CD4-positive, alpha-beta T cell treated with Interleukin-17A for 1 hour (primary cell): ENCODE measurements around the gene SDHAF2.
A peak's percentile ranks its signal among the peaks of the same experiment; 100 is the strongest.
"Not testable (repeated sequence)": the region's sequence is repeated elsewhere in the genome, so short reads cannot be mapped to it uniquely, and the experiment has no call there.

ENCODE experiments used
- DNase-seq: peaks from one replicate; pipeline ENCODE4 v3.0.0-alpha.2; 2020

Gene SDHAF2

DNA sequence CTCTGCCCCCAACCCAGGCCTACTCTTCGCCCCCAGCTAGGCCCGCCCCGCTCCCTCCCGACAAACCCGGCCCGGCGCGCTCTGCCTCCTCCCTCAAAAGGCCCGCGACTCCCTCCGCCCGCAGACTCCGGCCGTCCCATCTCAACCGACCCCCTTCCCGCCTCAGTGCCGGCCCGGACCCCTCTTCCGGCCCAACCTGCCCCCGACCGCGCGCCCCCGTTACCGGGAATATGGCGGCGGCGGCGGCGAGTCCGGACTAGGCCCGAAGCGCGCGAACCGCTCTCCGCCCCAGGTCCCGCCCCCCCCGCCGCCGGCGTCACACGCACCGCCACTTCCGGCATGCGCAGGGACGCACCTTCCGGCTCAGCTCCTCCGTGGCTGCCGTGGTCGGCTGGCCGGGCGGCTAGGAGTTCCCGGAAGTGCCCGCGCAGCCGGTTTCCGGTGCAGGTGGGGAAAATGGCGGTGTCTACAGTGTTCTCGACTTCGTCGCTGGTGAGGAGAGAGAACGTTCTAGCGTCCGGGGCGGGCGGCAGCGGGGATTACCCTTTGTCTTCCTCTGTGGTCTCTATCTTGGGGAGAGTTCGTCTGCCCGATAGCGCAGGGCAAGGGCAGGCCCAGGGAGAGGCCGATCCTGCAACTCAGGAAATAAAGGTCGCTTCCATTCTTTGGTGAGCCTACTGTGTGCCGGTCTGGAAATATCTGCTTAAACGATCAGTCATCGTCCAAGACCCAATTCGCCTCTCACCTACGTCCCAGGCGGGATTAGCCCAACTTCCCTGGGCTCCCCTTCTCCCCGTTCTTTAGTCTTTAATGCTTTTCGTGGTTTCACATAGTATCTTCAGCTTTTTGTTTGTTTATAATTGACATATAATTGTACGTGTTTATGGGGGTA lies at the start of gene SDHAF2, which contains the start of gene CPSF7:
SDHAF2 (plus strand) TSS at position 434 of the 892 bp plus-strand sequence; CDS start at position 457, 23 bp downstream.
CPSF7 (minus strand) TSS at position 285 of the 892 bp plus-strand sequence. CDS start 740 bp downstream, outside the sequence.
- peak; percentile 97 for DNase-seq

DNA sequence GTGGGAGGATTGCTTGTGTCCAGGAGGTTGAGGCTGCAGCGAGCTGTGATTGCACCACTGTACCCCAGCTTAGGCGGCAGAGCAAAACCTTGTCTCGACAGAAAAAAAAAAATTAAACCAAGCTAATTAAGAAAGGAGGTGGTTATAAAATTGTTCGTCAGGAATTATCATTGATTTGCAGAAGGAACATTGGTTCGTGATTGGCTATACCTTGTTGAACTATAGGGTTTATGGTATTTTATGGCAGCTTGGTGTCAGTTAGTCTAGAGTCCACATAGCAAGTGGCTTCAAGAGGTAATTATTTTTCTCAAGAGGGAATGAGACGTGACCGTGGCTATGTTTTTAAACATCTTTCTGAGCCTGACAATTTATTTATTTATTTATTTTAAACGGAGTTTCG lies 49.0 kb upstream of the SDHAF2 start:
- DNase-seq: no peak

DNA sequence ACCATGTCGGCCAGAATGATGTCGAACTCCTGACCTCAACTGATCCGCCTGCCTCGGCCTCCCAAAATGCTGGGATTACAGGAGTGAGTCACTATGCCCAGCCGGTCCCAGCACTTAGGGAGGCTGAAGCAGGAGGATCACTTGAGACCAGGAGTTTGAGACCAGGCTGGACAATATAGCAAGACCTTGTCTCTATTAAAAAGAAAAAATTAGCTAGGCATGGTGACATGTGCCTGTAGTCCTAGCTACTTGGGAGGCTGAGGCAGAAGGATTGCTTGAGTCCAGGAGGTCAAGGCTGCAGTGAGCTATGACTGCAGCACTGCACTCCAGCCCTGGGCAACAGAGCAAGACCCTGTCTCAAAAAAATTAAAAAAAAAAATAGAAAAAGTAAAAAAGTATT lies 46.1 kb upstream of the SDHAF2 start:
- DNase-seq: not testable (repeated sequence)

DNA sequence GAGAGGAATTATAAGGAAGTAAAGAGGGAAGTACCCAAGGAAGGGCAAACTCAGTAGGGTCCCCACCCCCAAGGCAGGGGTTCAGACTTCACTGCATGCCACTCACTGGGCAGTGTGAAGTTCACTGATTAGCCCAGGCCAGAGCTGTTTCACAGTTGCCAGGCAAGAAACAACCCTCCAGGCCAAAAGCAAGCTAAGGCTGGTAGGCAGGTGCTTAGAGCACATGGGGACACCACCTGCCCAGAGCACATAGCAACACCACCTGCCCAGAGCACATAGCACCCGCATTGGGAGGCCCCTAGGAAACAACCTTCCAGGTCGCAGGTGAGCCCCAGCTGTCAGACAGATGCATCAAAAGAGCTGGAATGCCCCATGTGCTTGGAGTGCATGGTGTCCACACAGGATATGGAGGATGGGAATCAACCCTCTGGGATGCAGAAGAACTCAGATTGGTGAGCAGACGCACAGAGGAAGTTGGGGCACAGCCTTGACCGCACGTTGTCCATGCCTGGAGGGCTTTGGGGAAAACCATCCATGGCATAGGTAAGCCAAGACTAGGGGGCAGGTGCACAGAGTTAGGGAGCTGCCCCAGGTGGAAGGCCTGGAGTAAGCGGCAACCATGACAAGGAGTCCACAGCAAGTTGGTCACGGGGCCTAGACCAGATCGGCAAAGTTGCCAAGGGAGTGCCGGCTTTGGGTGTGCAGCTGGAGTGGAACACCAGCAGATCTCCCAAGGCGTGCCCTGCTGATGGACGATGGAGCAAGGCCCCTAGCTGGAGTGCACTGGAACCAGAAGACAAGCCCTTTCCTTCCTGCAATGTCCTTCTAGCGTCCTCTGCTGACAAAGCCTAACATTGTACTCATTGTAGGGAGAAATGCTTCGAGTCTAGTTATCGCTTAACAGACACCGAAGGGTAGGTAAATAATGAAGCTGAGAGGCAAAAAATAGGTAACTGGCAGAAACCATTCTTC lies 45.4 kb upstream of the SDHAF2 start:
- no peak for DNase-seq

DNA sequence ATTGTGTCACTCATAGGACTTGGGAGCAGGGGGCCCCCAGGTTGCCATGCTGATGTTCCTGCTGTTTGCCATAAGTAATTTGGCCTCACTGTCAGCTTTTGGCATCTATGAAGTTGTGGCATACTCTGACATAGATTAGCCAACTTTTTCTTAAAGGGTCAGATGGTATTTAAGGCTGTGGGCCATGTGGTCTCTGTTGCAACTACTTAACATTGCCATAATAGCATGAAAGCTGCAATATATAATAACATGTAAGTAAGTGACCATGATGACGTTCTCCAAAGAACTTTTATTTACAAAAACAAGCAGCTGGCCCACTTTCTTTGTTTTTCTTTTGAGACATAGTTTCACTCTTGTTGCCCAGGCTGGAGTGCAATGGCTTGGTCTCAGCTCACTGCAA lies 39.8 kb upstream of the SDHAF2 start:
- no peak for DNase-seq

DNA sequence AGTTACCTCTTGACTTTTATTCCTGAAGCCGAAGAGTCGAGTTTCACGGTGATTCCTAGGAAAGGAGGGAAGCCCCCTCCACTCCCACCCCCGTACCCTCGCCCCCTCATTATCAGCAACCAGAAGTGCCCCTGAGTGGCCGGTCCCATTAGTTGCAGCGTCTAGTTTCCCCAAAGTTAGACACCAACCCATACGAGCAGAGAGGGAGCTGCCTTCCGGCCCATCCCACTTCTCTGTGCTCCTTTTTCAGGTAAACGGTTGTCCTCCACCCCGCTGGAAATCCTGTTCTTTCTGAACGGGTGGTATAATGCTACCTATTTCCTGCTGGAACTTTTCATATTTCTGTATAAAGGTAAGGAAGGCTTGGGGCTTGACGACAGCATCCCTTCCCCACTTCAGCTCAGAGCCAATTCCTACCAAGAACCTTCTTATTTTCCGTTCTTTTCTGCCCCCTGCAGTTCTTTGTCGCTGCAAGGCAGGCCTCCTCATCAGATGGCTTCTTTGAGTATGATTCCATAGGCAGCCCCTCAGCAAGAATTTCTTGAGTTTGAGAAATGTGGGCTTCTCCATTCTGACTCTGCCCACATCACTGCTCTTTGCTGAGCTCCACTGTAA lies 36.8 kb upstream of the SDHAF2 start:
- peak; percentile 19 for DNase-seq

DNA sequence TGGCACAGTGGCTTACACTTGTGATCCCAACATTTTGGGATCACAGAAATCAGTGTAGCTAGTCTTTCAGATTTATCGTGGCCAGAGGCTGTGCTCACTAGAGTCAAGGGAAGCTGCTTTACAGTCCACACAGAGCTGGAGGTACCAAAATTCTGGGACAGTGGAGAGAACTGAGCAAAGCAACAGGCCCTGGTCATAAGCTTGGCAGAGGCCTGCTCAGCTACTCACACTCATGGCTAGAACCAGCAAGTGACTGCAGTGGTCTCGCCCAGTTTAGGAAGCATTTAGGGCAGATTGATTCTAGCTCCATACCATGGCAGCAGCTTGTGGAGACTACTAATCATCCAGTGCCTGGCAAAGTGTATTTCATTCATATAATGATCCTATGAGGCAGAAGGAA lies 28.8 kb upstream of the SDHAF2 start:
- no peak for DNase-seq

DNA sequence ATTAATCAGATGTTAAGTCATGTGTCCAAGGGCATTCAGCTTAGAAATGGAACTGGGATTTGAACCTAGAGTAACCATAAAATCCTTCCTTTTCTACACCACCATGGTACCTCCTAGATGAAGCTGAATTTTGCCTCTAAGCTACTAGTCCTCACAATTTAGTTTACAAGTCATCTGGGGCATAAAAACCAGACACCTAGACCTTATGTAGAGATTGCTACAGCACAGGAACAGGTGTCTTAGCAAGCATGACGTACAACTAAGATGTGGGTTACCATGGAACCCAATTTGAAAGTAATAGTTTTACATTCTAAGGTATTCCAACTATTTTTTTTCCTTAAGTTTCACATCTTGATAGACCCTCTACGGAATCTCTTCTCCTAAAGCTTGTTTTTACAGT lies 28.4 kb upstream of the SDHAF2 start:
- no peak for DNase-seq

DNA sequence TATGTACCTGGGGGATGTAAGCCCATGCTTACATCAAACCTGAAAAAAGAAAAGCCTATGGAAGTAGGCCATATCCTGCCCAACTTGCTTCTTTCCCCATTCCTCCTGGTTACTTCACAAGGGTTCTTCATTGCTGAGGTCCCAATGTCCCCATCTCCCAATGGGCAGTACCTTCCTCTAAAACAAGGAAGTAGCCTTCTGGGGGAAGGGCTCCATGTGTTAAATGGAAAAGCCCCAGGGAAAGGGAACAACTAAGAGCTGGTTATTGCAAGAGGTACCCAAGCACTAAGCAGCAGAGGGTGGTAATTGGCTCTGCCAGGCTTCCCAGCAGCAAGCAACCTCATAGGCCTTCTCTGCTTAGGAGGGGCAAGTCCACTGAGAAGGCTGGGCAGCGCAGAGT lies 26.3 kb upstream of the SDHAF2 start:
- DNase-seq: no peak

DNA sequence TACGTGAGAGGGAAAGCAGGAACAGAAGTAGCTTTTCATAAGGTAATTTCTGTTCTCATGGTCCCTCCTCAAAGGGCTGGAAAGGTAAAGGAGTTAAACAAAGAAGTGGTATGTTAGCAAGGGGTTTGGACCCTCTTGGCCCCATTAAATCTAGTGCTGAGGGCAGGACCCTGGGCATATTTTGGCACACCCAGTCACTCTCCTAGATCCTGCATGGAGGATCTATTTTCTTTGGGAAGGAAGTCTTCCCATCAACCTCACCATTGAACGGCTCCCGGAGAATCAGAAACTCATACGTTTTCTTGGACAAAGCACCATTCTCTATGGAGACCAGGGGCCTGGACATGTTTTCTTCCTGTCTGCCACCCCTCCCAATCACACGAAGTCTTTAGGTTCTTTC lies 25.8 kb upstream of the SDHAF2 start:
- DNase-seq: no peak

DNA sequence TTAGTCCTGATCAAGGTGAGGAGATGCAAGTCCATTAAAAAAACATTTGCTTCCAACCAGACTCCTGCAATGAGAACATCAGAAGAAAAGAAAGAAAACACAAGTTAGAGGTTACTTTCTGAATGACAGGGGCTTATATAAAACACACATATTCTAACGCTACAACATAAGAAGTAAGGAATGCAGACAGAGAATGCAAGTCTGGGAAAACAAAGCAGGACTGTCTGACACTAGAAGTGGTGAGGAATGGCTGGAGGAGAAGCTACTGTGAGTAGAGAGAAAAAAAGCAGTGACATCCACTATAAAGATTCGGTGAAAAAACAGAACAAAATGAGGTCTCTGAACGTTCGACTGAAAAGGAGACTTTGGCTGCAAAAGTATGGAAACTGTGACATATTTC lies 25.3 kb upstream of the SDHAF2 start:
- no peak for DNase-seq

DNA sequence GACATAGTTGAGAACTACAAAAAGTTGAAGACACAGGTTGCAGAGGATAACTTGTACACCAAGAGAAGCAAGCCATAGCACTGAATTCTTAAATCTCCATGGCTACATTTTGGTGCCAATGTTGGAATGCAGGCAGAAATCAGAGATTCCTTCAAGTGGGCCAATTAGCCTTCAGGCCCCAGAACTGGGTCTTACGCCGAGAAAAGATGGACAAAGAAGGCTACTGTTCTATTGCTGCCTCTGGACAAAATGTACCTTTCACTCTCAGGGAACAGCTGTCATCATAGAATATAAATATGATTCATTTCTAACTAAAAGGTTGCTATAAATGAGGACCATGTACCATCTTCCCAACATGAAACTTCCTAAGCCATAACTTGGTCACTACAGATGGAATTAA lies 23.9 kb upstream of the SDHAF2 start:
- no peak for DNase-seq

DNA sequence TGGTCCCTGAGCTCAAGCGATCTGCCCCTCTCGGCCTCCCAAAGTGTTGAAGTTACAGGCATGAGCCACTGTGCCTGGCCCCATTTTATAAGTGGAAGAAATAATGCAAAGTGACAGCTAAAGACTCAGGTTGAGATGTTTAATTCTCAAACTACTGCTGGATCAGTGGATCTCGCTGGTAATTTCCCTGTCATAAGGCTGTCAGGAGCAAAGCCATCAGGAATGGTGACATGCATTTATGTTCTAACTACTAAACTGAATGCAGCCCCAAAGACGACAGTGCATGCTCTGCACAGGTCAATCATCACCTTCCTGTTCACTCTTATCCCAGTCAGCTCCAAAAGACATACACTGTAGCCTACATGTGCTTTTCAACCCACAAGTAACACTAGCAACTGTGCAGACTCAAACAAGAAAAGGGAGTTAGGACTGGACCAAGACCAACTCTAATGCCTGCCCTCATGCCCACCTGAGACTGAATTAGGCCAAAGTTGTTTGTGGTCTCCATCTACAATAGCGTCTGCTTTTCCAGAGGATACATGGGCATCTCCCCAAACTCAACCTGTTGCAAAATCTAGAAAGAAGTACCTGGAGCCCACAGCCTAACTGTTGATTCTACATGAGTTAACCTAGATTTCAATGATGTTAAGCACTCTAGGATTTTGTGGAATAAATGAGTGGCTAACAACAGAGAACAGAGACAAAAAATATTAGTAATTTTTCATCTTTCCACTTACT lies 22.8 kb upstream of the SDHAF2 start:
- no peak for DNase-seq

DNA sequence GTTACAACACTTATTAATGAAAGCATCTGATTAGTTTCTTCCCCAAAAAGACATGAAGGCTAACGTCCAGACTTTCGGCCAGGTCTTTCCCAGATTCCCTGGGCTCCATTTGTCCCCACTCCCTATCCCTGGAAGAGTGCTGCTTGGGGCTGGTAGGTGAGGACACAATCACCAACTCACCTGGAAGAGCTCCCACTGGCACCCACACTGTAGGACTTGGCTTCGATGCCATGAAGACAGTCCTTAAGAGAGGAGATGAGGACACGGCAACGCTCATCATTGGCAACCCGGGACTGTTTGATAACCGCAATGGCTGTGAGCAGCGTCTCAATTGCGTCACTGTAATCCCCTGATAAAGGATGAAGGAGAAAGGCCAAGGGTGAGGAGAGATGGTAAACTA lies 18.3 kb upstream of the SDHAF2 start:
- no peak for DNase-seq

DNA sequence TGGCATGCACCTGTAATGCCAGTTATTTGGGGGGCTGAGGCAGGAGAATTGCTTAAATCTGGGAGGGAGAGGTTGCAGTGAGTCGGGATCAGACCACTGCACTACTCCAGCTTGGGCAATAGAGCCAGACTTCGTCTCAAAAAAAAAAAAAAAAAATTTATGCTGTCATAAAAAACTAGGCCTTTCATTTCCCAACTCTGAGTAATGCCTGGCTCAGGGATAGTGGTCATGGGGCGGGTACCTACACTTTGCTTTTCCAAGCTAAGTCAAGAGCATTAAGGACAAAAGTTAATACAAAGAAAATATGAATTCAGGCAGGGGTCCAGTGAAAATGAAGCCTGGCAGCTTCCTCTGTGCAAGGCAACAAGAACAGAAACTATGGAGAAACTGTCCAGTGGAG lies 16.4 kb upstream of the SDHAF2 start:
- DNase-seq: no peak

DNA sequence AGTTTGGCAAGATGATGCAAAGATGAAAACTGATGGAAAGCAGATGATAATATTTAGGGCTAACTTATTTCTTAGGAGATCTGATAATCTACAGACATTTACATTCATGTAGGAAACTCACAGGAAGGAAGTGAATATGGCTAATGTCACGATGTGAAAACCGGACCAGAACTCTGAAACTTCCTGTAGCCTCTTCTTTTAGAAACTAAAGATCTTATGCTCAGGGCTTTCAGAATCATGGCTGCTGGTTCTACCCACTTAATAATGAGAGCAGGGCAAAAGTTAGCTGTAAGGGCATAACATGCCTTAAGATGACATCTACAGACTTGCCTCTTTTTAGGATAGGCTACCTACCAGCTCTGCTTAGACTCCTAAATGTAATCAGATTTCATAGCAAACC lies 15.4 kb upstream of the SDHAF2 start:
- DNase-seq: no peak

DNA sequence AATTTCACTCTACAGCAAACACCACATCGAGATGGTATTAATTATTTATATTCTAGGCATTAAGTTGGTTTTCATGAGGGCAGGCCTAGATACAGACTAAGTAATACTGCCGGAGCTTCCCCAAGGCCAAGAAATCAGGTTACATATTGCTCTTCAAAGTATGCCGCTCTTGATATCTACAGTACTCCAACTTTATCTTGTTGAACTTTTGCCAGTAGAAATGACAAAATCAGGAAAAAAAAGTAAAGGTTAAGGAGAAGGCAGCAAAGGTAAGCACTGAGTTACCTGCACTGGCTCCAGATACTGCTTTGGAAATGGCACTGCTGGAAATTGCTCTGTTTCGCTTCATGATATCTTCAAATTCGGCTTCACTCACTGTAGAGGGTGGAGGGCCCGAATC lies 14.5 kb upstream of the SDHAF2 start:
- no peak for DNase-seq

DNA sequence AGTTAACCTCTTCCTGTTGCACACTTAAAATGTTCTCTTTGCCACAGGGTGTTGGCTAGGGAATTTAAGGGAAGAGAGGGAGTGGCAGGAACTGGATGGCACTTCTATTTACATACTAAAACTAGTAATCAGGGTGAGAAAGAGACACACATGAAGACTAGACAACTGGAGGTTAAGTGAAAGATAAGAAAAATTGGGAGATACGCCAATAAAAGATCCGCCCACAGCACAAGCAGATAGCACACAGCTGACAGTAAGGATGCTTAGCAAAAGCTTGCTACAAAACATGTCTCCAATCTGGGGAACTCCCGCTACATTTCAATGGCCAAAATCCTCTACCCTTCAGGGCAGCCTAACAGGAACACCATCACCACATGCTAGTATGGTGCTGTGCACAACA lies 13.0 kb upstream of the SDHAF2 start:
- DNase-seq: no peak

DNA sequence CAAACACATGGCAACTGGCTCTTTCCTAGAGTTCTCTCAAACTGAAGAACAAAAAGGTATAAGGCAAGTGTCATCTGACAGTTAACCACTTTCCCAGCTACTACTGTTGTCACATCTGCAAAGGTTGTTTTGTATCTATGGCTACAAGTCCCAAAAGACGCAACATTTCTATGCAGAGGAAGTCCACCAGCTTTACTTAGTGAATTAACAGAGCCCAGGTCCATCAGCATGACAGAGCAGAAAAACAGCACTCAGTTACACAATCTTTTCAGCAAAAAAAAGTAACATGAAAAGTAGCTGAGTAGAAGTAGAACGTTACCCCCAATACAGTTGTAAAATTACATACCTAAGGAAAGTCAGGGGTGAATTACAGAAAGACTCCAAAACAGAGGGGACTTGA lies 12.3 kb upstream of the SDHAF2 start:
- DNase-seq: no peak

DNA sequence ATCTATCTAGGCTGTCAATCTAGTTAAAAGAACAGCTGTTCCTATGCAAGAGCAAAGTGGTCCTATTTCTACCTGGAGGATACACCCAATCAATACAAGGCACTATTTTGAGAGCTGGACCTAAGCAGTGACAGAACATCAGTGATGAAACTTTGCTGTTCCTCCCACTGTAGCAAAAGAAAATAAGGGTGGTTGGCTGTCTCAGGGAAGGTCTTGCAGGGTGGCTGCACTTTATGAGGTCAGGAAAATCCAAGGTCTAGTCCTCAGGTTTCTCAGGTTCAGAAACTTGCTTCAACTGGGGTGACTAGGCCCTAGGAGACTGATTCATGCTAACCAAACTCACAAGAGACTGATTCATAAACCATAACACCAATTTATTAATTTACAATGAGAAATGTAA lies 11.8 kb upstream of the SDHAF2 start:
- no peak for DNase-seq

DNA sequence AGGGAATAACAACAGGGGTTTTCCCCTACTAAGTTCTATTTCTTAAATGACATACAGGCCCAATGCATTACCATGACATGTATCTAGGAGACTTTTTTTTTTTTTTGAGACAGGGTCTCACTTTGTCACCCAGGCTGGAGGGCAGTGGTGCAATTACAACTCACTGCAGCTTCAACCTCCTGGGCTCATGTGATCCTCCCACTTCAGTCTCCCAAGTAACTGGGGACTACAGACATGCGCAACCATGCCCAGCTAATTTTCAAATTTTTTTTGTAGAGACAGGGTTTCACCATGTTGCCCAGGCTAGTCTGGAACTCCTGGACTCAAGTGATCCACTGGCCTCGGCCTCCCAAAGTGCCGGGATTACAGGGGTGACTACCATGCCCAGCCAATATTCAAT lies 7.7 kb upstream of the SDHAF2 start:
- DNase-seq: no peak

DNA sequence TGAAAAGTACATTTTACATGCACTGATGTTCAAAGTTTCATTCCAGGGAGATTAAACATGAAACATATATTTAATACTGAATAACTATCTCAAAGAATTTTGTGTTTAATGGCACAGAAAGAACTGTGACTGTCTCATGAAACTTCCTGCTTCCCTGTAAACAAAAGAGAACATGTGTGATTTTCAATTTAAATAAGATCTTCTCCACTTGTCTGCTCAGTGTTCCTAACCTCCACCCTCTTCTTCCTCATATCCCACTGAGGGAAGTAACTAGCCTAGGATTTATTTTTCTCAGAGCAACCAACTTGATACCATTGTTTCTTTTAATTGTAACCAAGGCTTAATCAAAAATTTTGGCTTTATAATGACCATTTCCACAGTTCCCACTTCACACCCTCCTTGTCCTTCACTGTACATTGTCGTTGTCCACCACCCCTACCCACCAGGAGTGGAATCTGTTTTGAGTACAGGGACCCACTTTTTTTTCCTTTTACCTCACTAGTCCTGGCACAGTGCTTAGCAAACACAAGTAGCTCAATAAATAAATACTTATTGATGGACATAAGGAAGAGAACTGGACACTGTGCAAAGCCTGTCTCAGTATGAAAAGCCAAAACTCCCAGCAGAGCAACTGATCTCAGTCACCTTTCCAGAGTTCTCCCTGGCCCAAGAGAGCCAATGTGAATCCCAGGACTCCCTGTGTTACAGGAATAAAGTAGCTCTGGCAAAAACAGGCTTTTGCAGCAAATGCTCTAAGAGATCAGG lies 4.4 kb upstream of the SDHAF2 start:
- no peak for DNase-seq
